HCT116 (cell line): ENCODE measurements around the gene PRKN. TPM values are rescaled to one million over a fixed set of nuclear protein-coding genes. Genes with fewer than 3 reads are reported as not detected.

Source experiments
- ATAC-seq: fragments of 200-7000 bp; cut with Tn5 transposase; 2 replicates; pipeline ENCODE4 v1.9.1; 2020; ENCODE audit warnings: mild to moderate bottlenecking, moderate library complexity
- BruUV-seq: library from RNA; stranded (reverse); fragments of 400-500 nt; replicated peaks from 2 replicates; lab custom pipeline; 2021; lab: Mats Ljungman, UMichigan
- CTCF ChIA-PET: fragments of 300-600 bp; sonication (Branson Sonifier 250); formaldehyde crosslinking; loops from one replicate; lab custom pipeline; 2021; ENCODE audit warnings: antibody characterized with exemption; lab: Charles Lee
- POLR2A ChIA-PET: fragments of 300-600, 350-600 bp; sonication (Branson Sonifier 250); formaldehyde crosslinking; loops from one replicate; lab custom pipeline; 2021; ENCODE audit warnings: antibody characterized with exemption; lab: Charles Lee
- RAD21 ChIA-PET, 2 experiments: fragments of 300-600 bp; sonication (Branson Sonifier 250); formaldehyde crosslinking; loops; one replicate each; lab custom pipeline; 2023; ENCODE audit warnings: low total read pairs in 2 of 2; ENCODE audit not compliant: uncharacterized antibody in 2 of 2, unreplicated experiment in 2 of 2, low non-redundant PET in 1 of 2; lab: Charles Lee
- DNase-seq: peaks from one replicate; pipeline ENCODE4 v3.0.0-alpha.2; 2010; ENCODE audit warnings: low read depth, low spot score
- H2AFZ ChIP-seq: fragments of 200-600 bp; shearing (Covaris generic), sonication (generic); 2 replicates; pipeline ENCODE4 v1.6.1; 2017; ENCODE audit warnings: low read depth, mixed run types, mixed read lengths, antibody characterized with exemption, low read length; ENCODE audit not compliant: poor library complexity, severe bottlenecking
- H3K27ac ChIP-seq: 2 replicates; pipeline ENCODE4 v1.5.1; 2012; ENCODE audit warnings: low read depth, low read length
- H3K27me3 ChIP-seq: fragments of 200-600 bp; sonication (generic); 2 replicates; pipeline ENCODE4 v1.6.1; 2016; ENCODE audit warnings: mixed run types, low read length, mixed read lengths; ENCODE audit not compliant: insufficient read depth
- H3K36me3 ChIP-seq, 2 experiments: fragments of 200-500 bp in 1 of 2; fragments of 200-600 bp in 1 of 2; sonication (Bioruptor generic) in 1 of 2; sonication (generic) in 1 of 2; 2 replicates each; pipeline versions ENCODE4 v1.5.1 to v1.6.1; 2014 to 2016; ENCODE audit warnings: low read length in 2 of 2, inconsistent platforms in 1 of 2, mixed read lengths in 1 of 2, mixed run types in 1 of 2; ENCODE audit not compliant: insufficient read depth in 2 of 2, control insufficient read depth in 1 of 2
- H3K4me1 ChIP-seq, 2 experiments: fragments of 200-600 bp in 1 of 2; sonication (generic) in 1 of 2; 2 replicates each; pipeline versions ENCODE4 v1.5.1 to v1.6.1; 2012 to 2017; ENCODE audit warnings: low read length in 2 of 2, inconsistent platforms in 1 of 2, mild to moderate bottlenecking in 1 of 2, mixed read lengths in 1 of 2, mixed run types in 1 of 2, moderate library complexity in 1 of 2; ENCODE audit not compliant: insufficient read depth in 2 of 2, control insufficient read depth in 1 of 2
- H3K4me2 ChIP-seq: fragments of 200-600 bp; sonication (generic); 2 replicates; pipeline ENCODE4 v1.6.1; 2017; ENCODE audit warnings: mixed run types, low read length, mixed read lengths
- H3K4me3 ChIP-seq, 2 experiments: fragments of 200-600 bp in 1 of 2; sonication (generic) in 1 of 2; replicated peaks in 1 of 2; 2 replicates each; pipeline ENCODE4 v1.5.1; 2011 to 2016; ENCODE audit warnings: low read length in 2 of 2, control low read depth in 1 of 2, low read depth in 1 of 2, mild to moderate bottlenecking in 1 of 2, mixed read lengths in 1 of 2, mixed run types in 1 of 2
- H3K79me2 ChIP-seq: fragments of 200-600 bp; sonication (generic); 2 replicates; pipeline ENCODE4 v1.6.1; 2017; ENCODE audit warnings: mild to moderate bottlenecking, mixed run types, low read length, moderate library complexity, mixed read lengths; ENCODE audit not compliant: insufficient read depth
- H3K9ac ChIP-seq: fragments of 200-600 bp; sonication (generic); 2 replicates; pipeline ENCODE4 v1.6.1; 2016; ENCODE audit warnings: low read length, mixed read lengths
- H3K9me2 ChIP-seq: fragments of 200-600 bp; sonication (generic), shearing (Covaris generic); 2 replicates; pipeline ENCODE4 v1.6.1; 2017; ENCODE audit warnings: mixed run types, mild to moderate bottlenecking, moderate library complexity; ENCODE audit not compliant: insufficient read depth
- H3K9me3 ChIP-seq, 2 experiments: fragments of 200-500 bp in 1 of 2; fragments of 200-600 bp in 1 of 2; sonication (Bioruptor generic) in 1 of 2; sonication (generic) in 1 of 2; 2 replicates each; pipeline ENCODE4 v1.6.1; 2014 to 2017; ENCODE audit warnings: low read length in 2 of 2, mixed read lengths in 2 of 2, inconsistent platforms in 1 of 2, low read depth in 1 of 2, mild to moderate bottlenecking in 1 of 2, mixed run types in 1 of 2, moderate library complexity in 1 of 2; ENCODE audit not compliant: control insufficient read depth in 1 of 2, insufficient read depth in 1 of 2
- H4K20me1 ChIP-seq: fragments of 200-600 bp; sonication (generic), shearing (Covaris generic); 2 replicates; pipeline ENCODE4 v1.6.1; 2017; ENCODE audit warnings: mixed run types, mild to moderate bottlenecking, moderate library complexity; ENCODE audit not compliant: insufficient read depth
- CBX3 ChIP-seq: IDR thresholded peaks from 2 replicates; pipeline ENCODE4 v1.6.1; 2012; ENCODE audit warnings: low read depth
- EGR1 ChIP-seq: IDR thresholded peaks from 2 replicates; pipeline ENCODE4 v1.6.1; 2012; ENCODE audit warnings: low read depth
- EZH2 ChIP-seq: fragments of 200-600 bp; sonication (generic); IDR thresholded peaks from 2 replicates; pipeline ENCODE4 v1.6.1; 2017; ENCODE audit warnings: antibody characterized with exemption, mixed run types
- EZH2phosphoT487 ChIP-seq: fragments of 200-600 bp; IDR thresholded peaks from 2 replicates; pipeline ENCODE4 v1.6.1; 2018; ENCODE audit warnings: antibody characterized with exemption, borderline replicate concordance
- POLR2A ChIP-seq: IDR thresholded peaks from 2 replicates; pipeline ENCODE4 v1.7.0; 2011; ENCODE audit warnings: borderline replicate concordance; ENCODE audit not compliant: insufficient read depth, insufficient read length; ENCODE audit errors: extremely low read depth
- POLR2AphosphoS5 ChIP-seq: IDR thresholded peaks from 2 replicates; pipeline ENCODE4 v1.6.1; 2011; ENCODE audit warnings: mild to moderate bottlenecking, low read depth, low read length, moderate library complexity
- RAD21 ChIP-seq: IDR thresholded peaks from 2 replicates; pipeline ENCODE4 v1.6.1; 2012; ENCODE audit warnings: low read depth, mild to moderate bottlenecking
- SIN3A ChIP-seq: IDR thresholded peaks from 2 replicates; pipeline ENCODE4 v1.6.1; 2012; ENCODE audit warnings: low read depth
- SP1 ChIP-seq: IDR thresholded peaks from 2 replicates; pipeline ENCODE4 v1.6.1; 2012; ENCODE audit warnings: low read depth
- SRF ChIP-seq: IDR thresholded peaks from 2 replicates; pipeline ENCODE4 v1.6.1; 2012; ENCODE audit warnings: low read depth
- TCF7L2 ChIP-seq: IDR thresholded peaks from 2 replicates; pipeline ENCODE4 v1.7.0; 2011; ENCODE audit warnings: borderline replicate concordance, inconsistent platforms; ENCODE audit not compliant: insufficient read depth, insufficient read length; ENCODE audit errors: extremely low read depth
- YY1 ChIP-seq: IDR thresholded peaks from 2 replicates; pipeline ENCODE4 v1.6.1; 2011; ENCODE audit warnings: low read length, low read depth, moderate library complexity, mild to moderate bottlenecking; ENCODE audit not compliant: insufficient replicate concordance; ENCODE audit errors: extremely low read depth
- ZNF274 ChIP-seq: fragments of 200-500 bp; sonication (Bioruptor generic); IDR thresholded peaks from 2 replicates; pipeline ENCODE4 v1.6.1; 2014; ENCODE audit warnings: mild to moderate bottlenecking, low read depth, low read length, inconsistent platforms
- intact Hi-C: fragments of 100-400 bp; cut with micrococcal nuclease; formaldehyde crosslinking; loops from 2 replicates; pipeline ENCODE4 v1.10.0; 2022
- total RNA-seq: library from RNA; stranded (reverse); gene quantifications from one replicate; pipeline ENCODE4 v1.2.1, GENCODE V29; 2021; ENCODE audit not compliant: unreplicated experiment
- TF ChIP-seq, protein P1 (sequence below), 3 experiments: fragments of 200-600 bp in 1 of 3; sonication (generic) in 1 of 3; IDR thresholded peaks in 2 of 3; conservative IDR thresholded peaks in 1 of 3; 2 replicates each; pipeline ENCODE4 v1.5.1; 2012 to 2017; ENCODE audit warnings: low read depth in 2 of 3, low read length in 2 of 3, antibody characterized with exemption in 1 of 3, borderline replicate concordance in 1 of 3, control low read depth in 1 of 3, mild to moderate bottlenecking in 1 of 3, mixed read lengths in 1 of 3, mixed run types in 1 of 3, moderate library complexity in 1 of 3; ENCODE audit not compliant: insufficient read depth in 1 of 3
- TF ChIP-seq, protein P2 (sequence below): IDR thresholded peaks from 2 replicates; pipeline ENCODE4 v1.6.1; 2012
- TF ChIP-seq, protein P3 (sequence below): IDR thresholded peaks from 2 replicates; pipeline ENCODE4 v1.6.1; 2011; ENCODE audit warnings: mild to moderate bottlenecking, low read length, moderate library complexity; ENCODE audit not compliant: insufficient replicate concordance; ENCODE audit errors: extremely low read depth

PRKN gene
- total RNA-seq, 1 experiment from 2014 or later: 2.6 TPM

DNA sequence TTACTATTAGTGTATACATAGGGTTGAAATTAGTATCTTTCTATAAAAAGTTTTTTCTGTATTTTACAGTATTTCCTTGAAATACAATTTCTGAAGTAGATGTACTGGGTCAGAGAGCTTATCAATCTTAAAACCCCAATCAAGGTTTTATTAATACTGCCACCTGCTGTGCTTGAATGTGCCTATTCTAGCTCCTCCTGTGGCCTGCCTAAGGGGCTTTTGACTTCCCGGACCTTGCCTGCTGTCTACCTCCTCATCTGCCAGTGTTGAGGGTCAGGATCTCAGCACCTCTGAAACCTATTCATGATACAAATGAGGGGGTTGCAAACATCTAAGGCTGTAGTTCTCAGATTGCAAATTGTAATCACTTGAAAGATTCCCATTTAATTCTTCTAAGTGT lies 9.4 kb upstream of the PRKN start:
- Histone ChIP-seq H3K36me3 (no peaks in the 10 kb centered on the region), H3K4me2 (no peak overlapping the region), H2AFZ (no peak overlapping the region), H3K27me3 (no peaks in the 10 kb centered on the region), H3K9me2 (no peaks in the 10 kb centered on the region), H3K4me1 (no peaks in the 10 kb centered on the region), H3K9ac (no peak overlapping the region), H3K27ac (no peak overlapping the region), H3K4me3 (no peak overlapping the region), H3K9me3 (no peaks in the 10 kb centered on the region; a peak in 1 of 4 replicates), H4K20me1 (no peaks in the 10 kb centered on the region), H3K79me2 (no peaks in the 10 kb centered on the region)
- no TSS peak for BruUV-seq
- RAD21 ChIA-PET: no interaction called here
- CTCF ChIA-PET: no interaction called here
- ATAC-seq (no peak), DNase-seq (no peak)
- POLR2A ChIA-PET: no interaction called here
- intact Hi-C loops: no loop called here
- TF ChIP-seq POLR2A: no peak
- TF ChIP-seq RAD21: peak; percentile 16; the same call in 1 of the 2 replicates

DNA sequence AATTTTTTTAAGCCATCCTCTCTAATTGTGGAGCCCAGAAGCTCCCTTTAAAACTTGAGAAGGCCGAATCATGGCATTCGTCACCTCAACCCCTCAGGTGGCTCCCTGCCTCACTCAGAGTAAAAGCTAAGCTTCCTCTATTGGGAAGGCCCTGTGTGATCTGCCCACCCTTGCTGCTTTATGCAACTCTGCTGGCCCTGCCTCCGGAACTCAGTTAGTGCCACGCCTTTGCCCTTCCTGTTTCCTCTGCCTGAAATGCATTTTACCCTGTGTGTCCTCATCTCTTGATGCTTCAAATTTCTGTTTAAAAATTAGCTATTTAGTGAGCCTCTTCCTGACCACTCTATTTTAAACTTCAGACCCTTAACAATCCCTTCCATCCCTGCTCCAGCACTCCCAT lies 5.9 kb upstream of the PRKN start:
- Histone ChIP-seq H3K79me2 (no peaks in the 10 kb centered on the region), H3K4me3 (no peak overlapping the region), H3K9ac (no peak overlapping the region), H3K36me3 (no peaks in the 10 kb centered on the region), H3K4me1 (no peaks in the 10 kb centered on the region), H2AFZ (no peak overlapping the region), H3K9me3 (no peaks in the 10 kb centered on the region; a peak in 1 of 4 replicates), H4K20me1 (no peaks in the 10 kb centered on the region), H3K9me2 (no peaks in the 10 kb centered on the region), H3K4me2 (no peak overlapping the region), H3K27me3 (no peaks in the 10 kb centered on the region), H3K27ac (no peak overlapping the region)
- ChIA-PET CTCF (no interaction called here), POLR2A (no interaction called here), RAD21 (no interaction called here)
- TF ChIP-seq SRF (no peak), SIN3A (no peak), EZH2phosphoT487 (no peak), RAD21 (no peak), CBX3 (no peak), SP1 (no peak), TCF7L2 (no peak), POLR2AphosphoS5 (no peak), ZNF274 (no peak), EZH2 (no peak), EGR1 (no peak), YY1 (no peak)
- TF ChIP-seq, protein P1, sequence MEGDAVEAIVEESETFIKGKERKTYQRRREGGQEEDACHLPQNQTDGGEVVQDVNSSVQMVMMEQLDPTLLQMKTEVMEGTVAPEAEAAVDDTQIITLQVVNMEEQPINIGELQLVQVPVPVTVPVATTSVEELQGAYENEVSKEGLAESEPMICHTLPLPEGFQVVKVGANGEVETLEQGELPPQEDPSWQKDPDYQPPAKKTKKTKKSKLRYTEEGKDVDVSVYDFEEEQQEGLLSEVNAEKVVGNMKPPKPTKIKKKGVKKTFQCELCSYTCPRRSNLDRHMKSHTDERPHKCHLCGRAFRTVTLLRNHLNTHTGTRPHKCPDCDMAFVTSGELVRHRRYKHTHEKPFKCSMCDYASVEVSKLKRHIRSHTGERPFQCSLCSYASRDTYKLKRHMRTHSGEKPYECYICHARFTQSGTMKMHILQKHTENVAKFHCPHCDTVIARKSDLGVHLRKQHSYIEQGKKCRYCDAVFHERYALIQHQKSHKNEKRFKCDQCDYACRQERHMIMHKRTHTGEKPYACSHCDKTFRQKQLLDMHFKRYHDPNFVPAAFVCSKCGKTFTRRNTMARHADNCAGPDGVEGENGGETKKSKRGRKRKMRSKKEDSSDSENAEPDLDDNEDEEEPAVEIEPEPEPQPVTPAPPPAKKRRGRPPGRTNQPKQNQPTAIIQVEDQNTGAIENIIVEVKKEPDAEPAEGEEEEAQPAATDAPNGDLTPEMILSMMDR (IDR thresholded peaks at IDR 0.05 in 2 of 3, conservative IDR thresholded peaks at IDR 0.05 in 1 of 3; ENCODE audit: borderline replicate concordance in 1 of 3, insufficient read depth in 1 of 3, low read depth in 2 of 3, low read length in 2 of 3): no peak
- TF ChIP-seq, protein P2, sequence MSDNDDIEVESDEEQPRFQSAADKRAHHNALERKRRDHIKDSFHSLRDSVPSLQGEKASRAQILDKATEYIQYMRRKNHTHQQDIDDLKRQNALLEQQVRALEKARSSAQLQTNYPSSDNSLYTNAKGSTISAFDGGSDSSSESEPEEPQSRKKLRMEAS: no peak
- TF ChIP-seq, protein P3, sequence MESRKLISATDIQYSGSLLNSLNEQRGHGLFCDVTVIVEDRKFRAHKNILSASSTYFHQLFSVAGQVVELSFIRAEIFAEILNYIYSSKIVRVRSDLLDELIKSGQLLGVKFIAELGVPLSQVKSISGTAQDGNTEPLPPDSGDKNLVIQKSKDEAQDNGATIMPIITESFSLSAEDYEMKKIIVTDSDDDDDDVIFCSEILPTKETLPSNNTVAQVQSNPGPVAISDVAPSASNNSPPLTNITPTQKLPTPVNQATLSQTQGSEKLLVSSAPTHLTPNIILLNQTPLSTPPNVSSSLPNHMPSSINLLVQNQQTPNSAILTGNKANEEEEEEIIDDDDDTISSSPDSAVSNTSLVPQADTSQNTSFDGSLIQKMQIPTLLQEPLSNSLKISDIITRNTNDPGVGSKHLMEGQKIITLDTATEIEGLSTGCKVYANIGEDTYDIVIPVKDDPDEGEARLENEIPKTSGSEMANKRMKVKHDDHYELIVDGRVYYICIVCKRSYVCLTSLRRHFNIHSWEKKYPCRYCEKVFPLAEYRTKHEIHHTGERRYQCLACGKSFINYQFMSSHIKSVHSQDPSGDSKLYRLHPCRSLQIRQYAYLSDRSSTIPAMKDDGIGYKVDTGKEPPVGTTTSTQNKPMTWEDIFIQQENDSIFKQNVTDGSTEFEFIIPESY: no peak
- DNase-seq: no peak
- no TSS peak for BruUV-seq
- no peak for ATAC-seq
- intact Hi-C loops: no loop called here
